AG04450 (cell line): ENCODE measurements around the gene WFDC2. TPM values are rescaled to one million over a fixed set of nuclear protein-coding genes. Genes with fewer than 3 reads are reported as not detected.

Experiments
- CTCF ChIA-PET: fragments of 300-600, 350-600 bp; formaldehyde crosslinking; extraction: SDS; loops from one replicate; lab custom pipeline; 2022; ENCODE audit warnings: antibody characterized with exemption, inconsistent platforms; lab: Charles Lee
- POLR2A ChIA-PET: fragments of 350-600 bp; formaldehyde crosslinking; extraction: SDS; loops from one replicate; lab custom pipeline; 2021; ENCODE audit warnings: antibody characterized with exemption, inconsistent platforms; lab: Yijun Ruan, JAX
- DNase-seq: peaks from one replicate; pipeline ENCODE4 v3.0.0-alpha.2; 2011; ENCODE audit warnings: low read depth, low spot score
- H3K27ac ChIP-seq: one replicate; pipeline ENCODE4 v1.5.1; 2012; ENCODE audit warnings: low read depth, low read length, control low read depth
- H3K27me3 ChIP-seq: one replicate; pipeline ENCODE4 v1.6.0; 2012; ENCODE audit warnings: low read length; ENCODE audit not compliant: control insufficient read depth, insufficient read depth
- H3K4me3 ChIP-seq: 2 replicates; pipeline ENCODE4 v1.5.1; 2011; ENCODE audit warnings: mild to moderate bottlenecking, low read depth, low read length, control low read depth
- H3K9me3 ChIP-seq: 2 replicates; pipeline ENCODE4 v1.5.1; 2012; ENCODE audit warnings: low read length; ENCODE audit not compliant: control insufficient read depth, insufficient read depth
- CTCF ChIP-seq: IDR thresholded peaks from 2 replicates; pipeline ENCODE4 v1.5.1; 2011; ENCODE audit warnings: low read depth, low read length, control low read depth, inconsistent platforms
- polyA plus RNA-seq: library from polyadenylated mRNA; depleted of rRNA; stranded (reverse); fragments of >200 nt; gene quantifications from 2 replicates; pipeline ENCODE4 v1.2.3, GENCODE V29; 2011

The WFDC2 gene
- polyA plus RNA-seq, 1 experiment: not detected

GRCh38 chr20:45440891-45441685 is 28.5 kb upstream of the WFDC2 start:
- no peak for TF ChIP-seq CTCF
- Histone ChIP-seq H3K27ac (no peak overlapping the region), H3K4me3 (no peak overlapping the region), H3K27me3 (peaks cover 22% of the 10 kb centered on the region), H3K9me3 (no peaks in the 10 kb centered on the region)
- POLR2A ChIA-PET: no interaction called here
- CTCF ChIA-PET: interaction anchor here (1.0 to 10.1 kb wide), 4 partner anchors 9 to 123 kb away, joined by 4 to 194 read pairs (median 98); partner anchors contain the start of gene SYS1
- DNase-seq: no peak

DNA sequence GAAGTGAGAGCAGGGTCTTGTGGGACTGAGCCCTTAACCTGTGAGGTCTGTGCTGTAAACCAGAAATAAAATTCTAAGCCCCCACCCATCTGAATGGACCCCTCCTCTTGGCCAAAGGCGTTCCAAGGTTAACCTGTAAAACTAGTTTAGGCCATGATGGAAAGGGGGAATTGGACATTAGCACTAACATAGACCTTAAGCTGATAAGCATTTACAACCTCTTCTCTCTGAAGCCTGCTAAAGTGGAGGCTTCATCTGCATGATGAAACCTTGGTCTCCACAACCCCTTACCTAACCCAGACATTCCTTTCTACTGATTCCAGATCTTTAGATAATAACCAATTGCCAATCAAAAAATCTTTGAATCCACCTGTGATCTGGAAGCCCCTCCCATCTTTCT is 27.8 kb upstream of the WFDC2 start:
- no peak for TF ChIP-seq CTCF
- Histone ChIP-seq H3K27ac (no peak overlapping the region), H3K27me3 (peaks cover 24% of the 10 kb centered on the region), H3K9me3 (no peaks in the 10 kb centered on the region), H3K4me3 (no peak overlapping the region)
- no peak for DNase-seq
- ChIA-PET POLR2A (no interaction called here), CTCF (interaction anchor here (1.0 kb wide), 1 partner anchor 8 kb away, joined by 4 read pairs; no protein-coding TSS in a partner anchor)

- no peak for TF ChIP-seq CTCF
- no peak for DNase-seq
- Histone ChIP-seq H3K4me3 (no peak overlapping the region), H3K27ac (no peak overlapping the region), H3K9me3 (no peaks in the 10 kb centered on the region), H3K27me3 (peaks cover 29% of the 10 kb centered on the region)
- POLR2A ChIA-PET: no interaction called here
- CTCF ChIA-PET: interaction anchor here (2.1 kb wide), 1 partner anchor 327 kb away, joined by 8 read pairs; no protein-coding TSS in a partner anchor
Observed at GRCh38 chr20:45444050-45444449, 25.5 kb upstream of the WFDC2 start.

- POLR2A ChIA-PET: no interaction called here
- no peak for DNase-seq
- CTCF ChIA-PET: interaction anchor here (0.6 to 2.8 kb wide), 5 partner anchors 9 to 325 kb away, joined by 3 to 25 read pairs (median 3); no protein-coding TSS in a partner anchor
- TF ChIP-seq CTCF: peak; percentile 62
- no peak overlapping the region for H3K27ac ChIP-seq
- H3K27me3 ChIP-seq: peaks cover 23% of the 10 kb centered on the region
- H3K4me3 ChIP-seq: no peak overlapping the region
- H3K9me3 ChIP-seq: no peaks in the 10 kb centered on the region
Observed at GRCh38 chr20:45445805-45446562, 23.6 kb upstream of the WFDC2 start.
